HUDEP-2 (cell line): ENCODE results near the gene CPLANE2.
"Not testable (repeated sequence)": the region's sequence is repeated elsewhere in the genome, so short reads cannot be mapped to it uniquely, and the experiment has no call there.

Experiments used
- DNase-seq, 76 experiments: peaks; one replicate each; lab custom pipeline; 2025; ENCODE audit not compliant: unreplicated experiment in 76 of 76; lab: John Stamatoyannopoulos, UW

Gene CPLANE2

GRCh38 chr1:16249596-16250241 lies 12.7 kb upstream of the CPLANE2 start:
- DNase-seq = no peak

DNA sequence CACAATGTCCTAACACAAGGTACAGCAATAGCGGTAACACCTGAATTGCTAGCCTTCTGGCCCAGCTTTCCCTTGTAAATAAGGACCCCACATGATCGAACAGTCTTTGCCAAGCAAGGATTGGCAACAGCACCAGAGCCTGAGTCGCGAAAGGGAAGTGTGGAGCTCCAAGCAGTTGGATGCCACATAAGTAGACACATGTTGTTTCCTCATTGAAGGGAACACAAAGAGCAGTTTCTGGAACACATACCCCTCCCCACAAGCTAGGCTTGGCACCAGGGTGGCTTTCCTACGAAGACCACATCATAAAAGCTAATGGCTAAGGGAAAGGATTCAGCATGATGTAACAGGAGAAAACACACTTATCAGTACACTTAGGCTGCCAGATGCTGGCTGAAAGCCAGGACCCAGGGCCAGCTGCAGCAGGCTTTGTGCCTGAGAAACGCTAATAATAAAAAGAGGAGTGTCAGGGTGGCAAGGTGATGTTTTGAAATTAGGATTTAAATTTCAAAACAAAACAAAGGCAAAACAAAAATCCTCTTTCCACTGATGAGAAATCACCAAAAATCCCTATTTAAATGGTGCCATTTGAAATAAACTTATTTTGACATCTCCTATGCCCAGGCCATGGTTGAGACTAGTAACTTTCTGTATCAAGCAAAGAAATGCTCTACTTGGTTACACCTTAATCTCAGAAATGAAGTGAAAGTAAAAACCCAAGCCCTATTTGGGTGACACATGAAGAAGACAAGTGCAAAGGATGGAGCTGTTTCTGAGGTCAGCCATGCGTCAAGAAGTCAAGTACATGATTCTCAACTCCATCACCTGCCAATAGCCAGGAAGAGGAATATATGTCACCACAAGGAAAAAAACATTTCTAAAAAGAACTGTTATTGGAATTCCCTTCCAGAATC lies 11.9 kb upstream of the CPLANE2 start:
- peak in 72 of 76 experiments; percentile 22 to 89 (median 75) for DNase-seq

DNA sequence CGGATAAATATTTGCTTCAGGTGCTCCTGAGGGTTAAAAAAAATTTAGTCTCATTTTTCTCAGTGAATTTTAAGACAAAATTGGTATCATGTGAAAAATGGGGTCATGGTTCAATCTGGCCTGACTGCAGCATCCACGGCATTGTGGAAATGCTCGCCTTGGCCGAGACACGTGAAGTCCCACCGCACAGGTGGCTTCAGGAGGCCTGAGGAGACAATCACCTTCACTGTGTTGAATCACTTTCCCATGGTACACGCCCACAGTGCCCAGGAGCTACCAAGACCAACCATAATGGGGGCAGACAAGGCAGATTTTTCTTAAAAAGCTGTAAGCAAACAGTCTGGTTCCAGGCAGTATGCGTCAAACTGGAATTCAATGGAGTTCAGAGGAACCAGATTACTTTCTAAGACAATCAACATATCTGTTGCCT lies 11.0 kb upstream of the CPLANE2 start:
- DNase-seq = no peak

DNA sequence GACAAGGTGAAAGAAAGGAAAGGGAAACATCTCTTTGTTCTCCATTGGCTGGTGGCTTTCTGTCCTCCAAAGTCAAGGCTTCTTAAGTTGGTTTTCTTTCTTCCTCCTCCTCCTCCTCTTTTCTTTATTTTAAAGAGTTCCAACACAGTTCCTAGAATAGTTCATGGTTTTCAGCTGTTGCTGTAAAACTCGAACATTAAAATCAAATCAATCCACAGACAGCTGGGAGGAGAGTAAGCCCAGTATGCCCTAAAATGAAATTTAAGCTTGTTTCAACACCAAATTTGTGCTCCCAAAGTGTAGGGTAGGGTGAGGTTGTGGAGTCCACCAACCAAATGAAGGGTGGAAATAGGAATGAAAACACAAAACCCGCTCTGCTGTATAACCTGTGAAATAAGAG lies 10.5 kb upstream of the CPLANE2 start:
- DNase-seq = no peak

DNA sequence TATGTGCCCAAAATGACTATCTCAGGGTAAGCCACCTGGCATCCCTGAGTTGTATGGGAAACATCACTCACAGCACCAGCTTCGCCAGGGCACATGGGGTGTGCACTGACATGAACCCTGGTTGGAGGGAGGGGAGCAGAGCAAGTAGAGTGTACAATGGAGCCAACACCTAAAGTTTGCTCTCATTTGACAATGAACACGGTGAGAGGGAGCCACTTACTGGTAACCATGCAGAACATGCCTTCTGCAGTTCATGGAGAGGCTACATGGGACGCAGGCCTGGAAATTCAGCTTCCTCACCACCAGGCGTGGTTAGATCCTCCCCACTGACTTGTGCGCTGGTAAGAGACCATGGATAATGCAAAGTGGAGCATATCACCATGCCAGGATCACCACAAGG lies 10.0 kb upstream of the CPLANE2 start:
- no peak for DNase-seq

DNA sequence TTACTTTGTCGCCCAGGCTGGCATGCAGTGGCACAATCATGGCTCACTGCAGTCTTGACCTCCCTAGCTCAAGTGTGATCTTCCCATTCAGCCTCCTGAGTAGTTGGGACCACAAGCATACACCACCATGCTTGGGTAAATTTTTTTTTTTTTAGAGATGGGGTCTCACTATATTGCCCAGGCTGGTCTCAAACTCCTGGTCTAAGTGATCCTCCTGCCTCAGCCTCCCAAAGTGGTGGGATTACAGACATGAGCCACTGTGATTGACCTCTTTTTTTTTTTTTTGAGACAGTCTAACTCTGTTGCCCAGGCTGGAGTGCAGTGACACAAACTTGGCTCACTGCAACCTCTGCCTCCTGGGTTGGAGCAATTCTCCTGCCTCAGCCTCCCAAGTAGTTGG lies 9.3 kb upstream of the CPLANE2 start:
- DNase-seq = not testable (repeated sequence)

DNA sequence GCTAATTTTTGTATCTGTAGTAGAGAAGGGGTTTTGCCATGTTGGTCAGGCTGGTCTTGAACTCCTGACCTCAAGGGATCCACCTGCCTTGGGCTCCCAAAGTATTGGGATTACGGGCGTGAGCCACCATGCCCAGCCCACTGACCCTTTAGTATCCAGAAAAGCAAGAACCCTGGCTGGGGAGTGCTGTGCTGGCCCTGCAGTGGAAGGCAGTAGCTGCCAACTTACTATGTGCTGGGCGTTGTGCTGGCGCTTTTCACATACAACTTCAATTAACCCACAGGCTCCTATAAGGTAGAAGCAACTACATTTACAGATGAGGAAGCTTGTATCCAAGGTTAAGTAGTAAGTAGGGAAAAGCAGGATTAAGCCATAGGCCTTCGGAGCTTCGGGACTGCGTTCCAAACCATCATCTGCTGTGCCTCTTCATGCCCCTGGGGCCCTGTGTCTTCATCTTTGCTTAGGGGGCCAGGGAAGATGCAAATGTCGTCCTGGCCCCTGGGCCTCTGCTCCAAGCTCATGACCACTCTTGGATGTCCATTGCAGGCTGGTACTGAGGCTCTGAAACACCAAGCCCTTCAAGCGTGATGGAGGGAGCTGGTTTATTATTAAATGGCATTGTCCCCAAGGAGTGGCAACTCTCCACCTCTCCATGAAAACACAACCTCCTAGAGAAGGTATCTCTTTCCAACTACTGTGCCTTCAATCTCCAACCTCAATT lies 8.7 kb upstream of the CPLANE2 start:
- no peak for DNase-seq

GRCh38 chr1:16244650-16245285 lies 7.8 kb upstream of the CPLANE2 start:
- DNase-seq = no peak

GRCh38 chr1:16243936-16244649 lies 7.1 kb upstream of the CPLANE2 start:
- DNase-seq = peak in 69 of 76 experiments; percentile 15 to 79 (median 58)

- DNase-seq = peak in 16 of 76 experiments; percentile 3 to 51 (median 18)
These were observed 6.2 kb upstream of the CPLANE2 start for GRCh38 chr1:16243215-16243610.

- no peak for DNase-seq
These were observed 5.7 kb upstream of the CPLANE2 start for GRCh38 chr1:16242556-16243214.

DNA sequence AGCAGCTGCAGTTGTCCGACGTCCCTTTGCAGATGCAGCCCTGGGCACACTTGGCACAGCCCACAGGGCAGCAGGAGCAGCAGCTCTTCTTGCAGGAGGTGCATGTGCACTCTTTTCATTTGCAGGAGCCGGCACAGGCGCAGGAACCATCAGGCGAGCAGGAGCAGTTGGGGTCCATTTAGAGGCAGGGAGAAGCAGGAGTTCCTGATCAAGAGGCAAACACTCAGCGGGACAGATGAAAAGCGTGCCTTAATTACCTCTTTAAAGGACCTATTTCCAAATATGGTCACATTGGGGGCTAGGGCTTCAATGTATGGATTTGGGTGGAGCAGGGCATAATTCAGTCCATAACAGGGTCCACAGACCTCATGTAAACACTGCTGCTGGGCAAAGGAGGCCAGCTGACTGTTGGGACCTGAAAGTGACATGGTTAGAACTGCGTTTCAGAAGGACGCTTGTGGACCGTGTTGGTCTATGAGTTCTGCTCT lies 4.3 kb upstream of the CPLANE2 start:
- DNase-seq = no peak

GRCh38 chr1:16239972-16240491 lies 3.0 kb upstream of the CPLANE2 start:
- DNase-seq = no peak

- DNase-seq = peak in 1 of 76 experiments; percentile 10
These were observed 404 bp upstream of the CPLANE2 start for GRCh38 chr1:16237343-16237830.

DNA sequence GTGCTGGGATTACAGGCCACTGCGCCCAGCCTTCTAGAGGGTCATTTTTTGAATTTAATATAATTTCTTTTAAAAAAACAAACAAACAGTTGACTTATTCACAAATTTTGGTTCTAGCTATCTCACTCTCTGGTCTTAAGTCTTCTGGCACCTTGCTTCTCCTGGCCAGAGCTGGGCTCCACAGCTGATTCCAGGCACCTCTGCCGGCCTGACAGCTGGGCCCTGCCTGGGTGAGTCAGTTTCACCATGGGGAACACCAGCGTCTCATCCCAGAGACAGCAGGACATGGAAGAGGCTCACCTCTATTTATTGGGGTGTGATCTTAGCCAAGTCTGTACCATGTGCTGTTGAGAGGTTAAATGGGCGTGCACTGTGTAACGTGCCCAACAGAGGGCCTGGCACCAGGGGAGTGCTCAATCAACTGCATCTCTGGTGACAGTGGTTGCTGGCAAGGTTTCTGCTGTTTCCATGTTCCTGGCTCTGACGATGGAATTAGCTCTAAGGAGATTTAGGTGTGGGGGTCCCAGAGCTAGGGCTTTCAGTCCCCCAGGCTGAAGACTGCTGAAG lies 956 bp downstream of the CPLANE2 start:
- peak in 70 of 76 experiments; percentile 10 to 78 (median 52) for DNase-seq

- no peak for DNase-seq
These were observed 1.6 kb downstream of the CPLANE2 start for GRCh38 chr1:16235347-16235746.

DNA sequence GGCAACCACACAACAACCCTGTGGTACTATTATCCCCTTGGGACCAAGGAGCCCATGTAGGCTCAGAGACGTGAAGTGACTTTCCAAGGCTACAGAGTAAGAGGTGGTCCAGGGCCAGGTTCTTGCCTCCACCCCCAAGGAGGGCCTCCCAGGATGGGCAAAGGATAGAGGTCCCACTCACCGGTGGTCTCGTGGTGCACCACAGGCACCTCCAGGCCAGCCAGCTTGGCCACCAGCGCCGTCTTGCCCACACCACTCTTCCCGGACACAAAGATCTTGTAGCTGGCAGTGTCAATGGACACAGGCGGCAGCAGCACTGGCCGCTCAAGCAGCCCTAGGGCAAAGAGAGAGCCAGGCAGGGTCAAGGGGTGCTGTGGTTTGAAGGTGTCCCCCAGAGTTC lies 3.6 kb downstream of the CPLANE2 start:
- DNase-seq = no peak

DNA sequence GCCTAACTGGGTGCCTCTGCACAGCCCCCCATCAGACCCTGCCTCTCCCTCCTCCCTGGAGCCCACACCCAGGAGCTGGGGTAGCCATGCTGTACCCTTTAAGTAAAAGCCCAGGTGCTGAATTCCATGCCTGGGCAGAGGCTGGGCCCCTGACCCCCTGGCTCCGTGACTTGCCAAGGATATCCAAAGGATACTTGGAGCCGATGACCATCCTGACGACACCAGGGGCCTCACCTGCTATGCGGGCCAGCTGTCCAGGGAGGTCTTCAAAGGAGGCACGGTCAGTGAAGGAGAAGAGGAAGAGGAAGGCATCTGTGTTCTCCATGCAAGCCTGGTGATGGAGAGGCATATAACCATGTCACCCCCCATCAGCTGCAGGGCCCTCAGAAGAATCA lies 4.7 kb downstream of the CPLANE2 start:
- DNase-seq = no peak
